A673 (cell line): ENCODE data around the gene ATG7. TPM values are rescaled to one million over a fixed set of nuclear protein-coding genes. Genes with fewer than 3 reads are reported as not detected.

ENCODE experiments used
- BruUV-seq: library from RNA; stranded (reverse); fragments of 400-500 nt; replicated peaks from 2 replicates; lab custom pipeline; 2021; lab: Mats Ljungman, UMichigan
- CTCF ChIA-PET: fragments of 300-600 bp; sonication (Branson Sonifier 250); formaldehyde crosslinking; loops from one replicate; lab custom pipeline; 2022; ENCODE audit warnings: antibody characterized with exemption; lab: Charles Lee
- POLR2A ChIA-PET: fragments of 300-600 bp; sonication (Branson Sonifier 250); formaldehyde crosslinking; loops from one replicate; lab custom pipeline; 2022; ENCODE audit warnings: antibody characterized with exemption; ENCODE audit not compliant: low non-redundant PET; lab: Charles Lee
- DNase-seq: peaks from one replicate; pipeline ENCODE4 v3.0.0-alpha.2; 2015; ENCODE audit warnings: low spot score
- H3K27ac ChIP-seq: fragments of 200-600 bp; sonication (generic); 2 replicates; pipeline ENCODE4 v1.5.1; 2016; ENCODE audit warnings: mixed run types, low read depth, mild to moderate bottlenecking, mixed read lengths, antibody characterized with exemption, low read length; ENCODE audit not compliant: poor library complexity, severe bottlenecking
- H3K27me3 ChIP-seq: fragments of 200-600 bp; sonication (generic); replicated peaks from 2 replicates; pipeline ENCODE4 v1.6.1; 2017; ENCODE audit warnings: mixed run types, low read depth, mild to moderate bottlenecking, mixed read lengths, antibody characterized with exemption, low read length; ENCODE audit not compliant: insufficient read depth, poor library complexity
- H3K36me3 ChIP-seq: fragments of 200-600 bp; sonication (generic); 2 replicates; pipeline ENCODE4 v1.6.1; 2016; ENCODE audit warnings: mixed run types, mild to moderate bottlenecking, mixed read lengths, antibody characterized with exemption, low read length; ENCODE audit not compliant: insufficient read depth, poor library complexity, severe bottlenecking
- H3K4me1 ChIP-seq: fragments of 200-600 bp; sonication (generic); 2 replicates; pipeline ENCODE4 v1.6.1; 2017; ENCODE audit warnings: mixed run types, mild to moderate bottlenecking, mixed read lengths, antibody characterized with exemption, low read length; ENCODE audit not compliant: insufficient read depth, poor library complexity, severe bottlenecking
- H3K4me3 ChIP-seq: fragments of 200-600 bp; sonication (generic); 2 replicates; pipeline ENCODE4 v1.5.1; 2016; ENCODE audit warnings: low read depth, mixed run types, mild to moderate bottlenecking, mixed read lengths, low read length; ENCODE audit not compliant: poor library complexity, severe bottlenecking
- H3K9me3 ChIP-seq: fragments of 200-600 bp; sonication (generic); 2 replicates; pipeline ENCODE4 v1.6.1; 2016; ENCODE audit warnings: mixed run types, low read depth, mild to moderate bottlenecking, mixed read lengths, antibody characterized with exemption, low read length; ENCODE audit not compliant: poor library complexity, severe bottlenecking
- CTCF ChIP-seq: fragments of 300-800, 200-600 bp; sonication (generic); conservative IDR thresholded peaks from 2 replicates; pipeline ENCODE4 v1.5.1; 2017; ENCODE audit warnings: low read depth, mild to moderate bottlenecking, antibody characterized with exemption, low read length, moderate library complexity, mixed read lengths
- EZH2 ChIP-seq: fragments of 200-600 bp; sonication (generic); IDR thresholded peaks from 2 replicates; pipeline ENCODE4 v1.6.1; 2017; ENCODE audit warnings: borderline replicate concordance, low read depth, mild to moderate bottlenecking, mixed read lengths, antibody characterized with exemption, low read length; ENCODE audit not compliant: poor library complexity, severe bottlenecking
- intact Hi-C: fragments of 100-400 bp; cut with micrococcal nuclease; formaldehyde crosslinking; loops from one replicate; pipeline ENCODE4 v1.10.0; 2022; ENCODE audit not compliant: unreplicated experiment
- total RNA-seq: library from RNA; stranded (reverse); gene quantifications from 2 replicates; pipeline ENCODE4 v1.2.3, GENCODE V29; 2021

Gene ATG7
- total RNA-seq, 1 experiment from 2014 or later = 30.9 TPM

DNA sequence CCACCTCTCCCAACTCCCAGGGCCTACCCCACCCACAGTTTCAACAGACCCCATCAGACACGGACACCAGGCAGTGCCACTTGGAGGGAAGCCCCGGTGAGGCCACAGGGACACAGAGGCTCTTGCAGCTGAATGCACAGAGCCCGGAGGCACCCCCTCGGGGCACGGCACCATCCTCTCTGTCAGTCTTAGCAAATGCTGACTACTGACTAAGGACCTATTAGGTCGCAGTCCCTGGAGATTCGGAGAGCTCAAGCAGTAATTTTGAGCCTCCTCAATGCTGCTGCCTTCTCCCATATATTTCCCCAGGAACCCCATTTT is 291.6 kb downstream of the ATG7 start:
- no peaks in the 10 kb centered on the region for H3K27me3 ChIP-seq
- H3K27ac ChIP-seq = no peak overlapping the region
- BruUV-seq = no TSS peak
- CTCF ChIA-PET = no interaction called here
- peaks cover 12% of the 10 kb centered on the region for H3K36me3 ChIP-seq
- no peaks in the 10 kb centered on the region for H3K9me3 ChIP-seq
- POLR2A ChIA-PET = no interaction called here
- intact Hi-C loops = no loop called here
- H3K4me3 ChIP-seq = no peak overlapping the region
- H3K4me1 ChIP-seq = no peaks in the 10 kb centered on the region
- DNase-seq = no peak
- TF ChIP-seq EZH2 (no peak), CTCF (no peak)

DNA sequence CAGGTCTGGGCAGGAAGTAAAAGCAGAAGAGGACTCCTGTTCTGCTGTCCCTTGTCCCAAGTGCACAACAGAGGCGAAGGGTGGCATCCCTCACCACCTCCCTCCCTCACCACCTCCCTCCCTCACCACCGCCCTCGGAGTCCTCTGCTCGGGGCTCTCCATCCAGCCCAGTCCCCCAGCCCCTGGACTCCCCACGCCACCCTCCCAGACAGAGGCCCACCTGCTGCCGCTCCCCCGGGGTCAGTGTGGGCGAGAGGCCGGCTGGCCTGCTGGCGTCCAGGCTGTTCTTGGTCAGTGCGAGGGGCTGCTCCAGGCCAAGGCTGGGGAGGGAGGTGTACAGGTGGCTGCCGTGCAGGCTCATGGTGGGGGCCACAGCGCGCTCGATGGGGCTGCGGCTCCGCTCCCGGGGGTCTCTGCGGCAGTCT is 292.4 kb downstream of the ATG7 start:
- no peaks in the 10 kb centered on the region for H3K4me1 ChIP-seq
- TF ChIP-seq CTCF (no peak), EZH2 (no peak)
- no peaks in the 10 kb centered on the region for H3K9me3 ChIP-seq
- CTCF ChIA-PET = no interaction called here
- no TSS peak for BruUV-seq
- no peak overlapping the region for H3K4me3 ChIP-seq
- no peak for DNase-seq
- H3K27me3 ChIP-seq = no peaks in the 10 kb centered on the region
- POLR2A ChIA-PET = no interaction called here
- intact Hi-C loops = no loop called here
- no peak overlapping the region for H3K27ac ChIP-seq
- peaks cover 6% of the 10 kb centered on the region for H3K36me3 ChIP-seq

DNA sequence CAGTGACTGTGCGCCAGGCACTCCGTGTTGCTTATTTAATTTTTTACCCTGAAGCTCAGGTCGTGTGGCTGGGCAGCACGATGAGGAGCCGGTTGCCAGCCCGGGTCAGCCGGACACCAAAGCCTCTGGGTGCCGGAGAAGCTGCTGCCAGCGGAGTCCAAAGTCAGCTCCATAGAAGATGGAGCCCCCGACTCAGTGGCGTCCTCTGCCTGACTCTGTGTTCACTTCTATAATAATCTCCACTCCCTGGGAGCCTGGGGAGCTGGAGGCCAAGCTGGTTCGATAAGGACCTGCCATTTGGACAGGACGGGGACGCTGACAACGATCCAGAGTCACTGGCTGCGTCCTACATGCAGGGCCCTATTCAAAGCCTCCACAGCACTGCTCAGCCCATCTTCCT is 292.9 kb downstream of the ATG7 start:
- no peak for DNase-seq
- Histone ChIP-seq H3K27me3 (no peaks in the 10 kb centered on the region), H3K4me3 (no peak overlapping the region), H3K4me1 (no peaks in the 10 kb centered on the region), H3K27ac (no peak overlapping the region), H3K36me3 (peaks cover 6% of the 10 kb centered on the region), H3K9me3 (no peaks in the 10 kb centered on the region)
- CTCF ChIA-PET = no interaction called here
- POLR2A ChIA-PET = no interaction called here
- no TSS peak for BruUV-seq
- TF ChIP-seq EZH2 (no peak), CTCF (no peak)
- intact Hi-C loops = no loop called here
